MM.1S (cell line): ENCODE measurements around the gene NRXN3.

ENCODE experiments used
- DNase-seq: peaks from one replicate; pipeline ENCODE4 v3.0.0-alpha.2; 2015
- H2AFZ ChIP-seq: fragments of 300-600 bp; sonication (generic); 2 replicates; pipeline ENCODE4 v1.6.0; 2016; ENCODE audit warnings: antibody characterized with exemption, low read length
- H3F3A ChIP-seq: fragments of 300-600 bp; sonication (generic); 2 replicates; pipeline ENCODE4 v1.6.1; 2016; ENCODE audit warnings: mild to moderate bottlenecking, antibody characterized with exemption, low read length, moderate library complexity, mixed read lengths; ENCODE audit not compliant: insufficient read depth
- H3K27ac ChIP-seq: fragments of 300-600 bp; sonication (generic); 2 replicates; pipeline ENCODE4 v1.5.1; 2016; ENCODE audit warnings: mild to moderate bottlenecking, low read length
- H3K27me3 ChIP-seq: fragments of 300-600 bp; sonication (generic); replicated peaks from 2 replicates; pipeline ENCODE4 v1.6.0; 2016; ENCODE audit warnings: low read length; ENCODE audit not compliant: insufficient read depth
- H3K36me3 ChIP-seq: fragments of 300-600 bp; sonication (generic); replicated peaks from 2 replicates; pipeline ENCODE4 v1.6.1; 2016; ENCODE audit warnings: mild to moderate bottlenecking, low read length, mixed read lengths; ENCODE audit not compliant: insufficient read depth
- H3K4me1 ChIP-seq: fragments of 300-600 bp; sonication (generic); 2 replicates; pipeline ENCODE4 v1.6.1; 2016; ENCODE audit warnings: low read length, mixed read lengths
- H3K4me2 ChIP-seq: fragments of 300-600 bp; sonication (generic); 2 replicates; pipeline ENCODE4 v1.6.0; 2016; ENCODE audit warnings: low read depth, low read length
- H3K4me3 ChIP-seq: fragments of 300-600 bp; sonication (generic); 2 replicates; pipeline ENCODE4 v1.5.1; 2016; ENCODE audit warnings: low read length, mixed read lengths
- H3K79me2 ChIP-seq: fragments of 300-600 bp; sonication (generic); 2 replicates; pipeline ENCODE4 v1.6.1; 2016; ENCODE audit warnings: mixed run types, low read length, mixed read lengths
- H3K9ac ChIP-seq: fragments of 300-600 bp; sonication (generic); 2 replicates; pipeline ENCODE4 v1.6.1; 2016; ENCODE audit warnings: low read length, mixed read lengths
- H3K9me2 ChIP-seq: fragments of 300-600 bp; sonication (generic); replicated peaks from 2 replicates; pipeline ENCODE4 v1.6.1; 2016; ENCODE audit warnings: mild to moderate bottlenecking, low read length, mixed read lengths; ENCODE audit not compliant: insufficient read depth
- H3K9me3 ChIP-seq: fragments of 300-600 bp; sonication (generic); replicated peaks from 2 replicates; pipeline ENCODE4 v1.6.1; 2016; ENCODE audit warnings: mild to moderate bottlenecking, low read length, mixed read lengths; ENCODE audit not compliant: insufficient read depth
- H4K20me1 ChIP-seq: fragments of 300-600 bp; sonication (generic); 2 replicates; pipeline ENCODE4 v1.6.1; 2016; ENCODE audit warnings: mild to moderate bottlenecking, low read length, moderate library complexity, mixed read lengths; ENCODE audit not compliant: insufficient read depth
- CTCF ChIP-seq: fragments of 300-600 bp; sonication (generic); IDR thresholded peaks from 2 replicates; pipeline ENCODE4 v1.5.1; 2016; ENCODE audit warnings: antibody characterized with exemption, low read length, mixed read lengths
- EZH2 ChIP-seq: fragments of 300-600 bp; sonication (generic); optimal IDR thresholded peaks from 2 replicates; pipeline ENCODE3; 2017; ENCODE audit warnings: low read depth, mild to moderate bottlenecking, antibody characterized with exemption, low read length, mixed read lengths
- EZH2phosphoT487 ChIP-seq: fragments of 300-600 bp; sonication (generic); IDR thresholded peaks from 2 replicates; pipeline ENCODE4 v1.6.1; 2018; ENCODE audit warnings: antibody characterized with exemption, low read length

Gene NRXN3

DNA sequence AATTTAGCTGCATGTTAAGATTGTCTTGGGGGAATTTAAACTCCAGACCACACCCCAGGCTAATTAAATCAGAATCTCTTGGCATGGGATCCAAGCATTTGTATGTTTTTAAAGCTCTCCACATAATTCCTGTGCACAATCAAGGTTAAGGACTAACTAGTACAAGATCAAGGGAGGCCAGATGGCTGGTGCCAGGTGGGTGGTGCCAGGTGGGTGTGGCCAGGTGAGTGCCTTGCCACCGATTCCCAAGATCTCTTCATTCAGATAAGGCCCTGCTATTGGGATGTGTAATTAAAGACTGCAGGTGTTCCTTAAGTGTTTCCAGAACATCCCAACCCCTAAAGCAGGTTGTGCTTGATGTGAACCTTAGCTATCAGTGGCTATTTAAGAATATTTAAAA, 75.1 kb downstream of the NRXN3 start:
- Histone ChIP-seq H3K36me3 (no peaks in the 10 kb centered on the region), H3K27me3 (no peaks in the 10 kb centered on the region), H3K4me3 (no peak overlapping the region), H3K27ac (no peak overlapping the region), H3K4me2 (no peak overlapping the region), H3K9me3 (no peaks in the 10 kb centered on the region), H3K9ac (no peak overlapping the region), H3K9me2 (no peaks in the 10 kb centered on the region), H4K20me1 (no peaks in the 10 kb centered on the region), H3K4me1 (no peaks in the 10 kb centered on the region), H3K79me2 (no peaks in the 10 kb centered on the region), H2AFZ (no peak overlapping the region), H3F3A (no peaks in the 10 kb centered on the region)
- no peak for DNase-seq
- no peak for TF ChIP-seq EZH2phosphoT487
- no peak for TF ChIP-seq EZH2
- no peak for TF ChIP-seq CTCF

DNA sequence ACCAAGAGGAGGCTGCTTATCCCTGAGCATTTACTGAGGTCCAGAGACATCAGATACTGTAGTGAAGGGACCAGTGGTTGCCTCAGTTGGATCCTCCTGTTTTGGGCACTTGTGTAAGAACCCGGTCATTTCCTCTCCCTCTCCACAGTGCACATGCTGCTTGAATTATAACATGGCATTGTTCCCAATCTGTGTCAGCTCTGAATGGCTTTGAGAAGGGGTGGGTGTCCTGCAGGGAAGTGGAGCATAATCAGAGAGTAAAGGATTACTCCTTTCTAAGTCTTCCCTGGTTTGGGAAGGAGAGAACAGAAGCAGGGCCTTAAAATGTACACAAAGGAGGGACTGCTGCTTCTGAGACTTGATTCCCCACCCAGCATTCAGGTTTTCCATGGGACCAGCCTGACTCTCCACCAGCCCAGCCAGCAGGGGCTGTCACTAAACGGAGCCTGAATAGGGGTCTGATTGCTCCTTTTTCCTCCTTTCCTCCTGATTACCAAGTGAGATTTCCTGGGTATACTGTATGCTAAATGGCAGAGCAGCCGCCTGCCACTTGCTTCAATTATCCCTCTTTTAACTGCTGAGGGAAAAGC, 78.4 kb downstream of the NRXN3 start:
- no peak overlapping the region for H3K9ac ChIP-seq
- H3F3A ChIP-seq, result no peaks in the 10 kb centered on the region
- DNase-seq, result no peak
- H3K27ac ChIP-seq, result no peak overlapping the region
- no peaks in the 10 kb centered on the region for H3K4me1 ChIP-seq
- H3K4me3 ChIP-seq, result no peak overlapping the region
- H3K9me3 ChIP-seq, result no peaks in the 10 kb centered on the region
- H3K36me3 ChIP-seq, result no peaks in the 10 kb centered on the region
- H3K27me3 ChIP-seq, result no peaks in the 10 kb centered on the region
- H3K9me2 ChIP-seq, result no peaks in the 10 kb centered on the region
- no peak overlapping the region for H2AFZ ChIP-seq
- no peaks in the 10 kb centered on the region for H3K79me2 ChIP-seq
- no peak overlapping the region for H3K4me2 ChIP-seq
- TF ChIP-seq CTCF, result no peak
- no peak for TF ChIP-seq EZH2
- no peak for TF ChIP-seq EZH2phosphoT487
- no peaks in the 10 kb centered on the region for H4K20me1 ChIP-seq

- Histone ChIP-seq H3K27ac (no peak overlapping the region), H3K9ac (no peak overlapping the region), H2AFZ (no peak overlapping the region), H3K9me2 (no peaks in the 10 kb centered on the region), H3K4me2 (no peak overlapping the region), H3K27me3 (no peaks in the 10 kb centered on the region), H3K36me3 (no peaks in the 10 kb centered on the region), H3K79me2 (no peaks in the 10 kb centered on the region), H3K9me3 (no peaks in the 10 kb centered on the region), H3K4me1 (no peaks in the 10 kb centered on the region), H3K4me3 (no peak overlapping the region), H4K20me1 (no peaks in the 10 kb centered on the region), H3F3A (no peaks in the 10 kb centered on the region)
- TF ChIP-seq EZH2phosphoT487, result no peak
- TF ChIP-seq CTCF, result no peak
- TF ChIP-seq EZH2, result no peak
- no peak for DNase-seq
Observed at GRCh38 chr14:78251308-78251707, 81.1 kb downstream of the NRXN3 start.
